Calu3 (cell line): ENCODE data around the gene DIP2A. TPM values are rescaled to one million over a fixed set of nuclear protein-coding genes. Genes with fewer than 3 reads are reported as not detected.
"Not testable (repeated sequence)": the region's sequence is repeated elsewhere in the genome, so short reads cannot be mapped to it uniquely, and the experiment has no call there.

Source experiments
- BruUV-seq: library from RNA; stranded (reverse); fragments of 400-500 nt; replicated peaks from 2 replicates; lab custom pipeline; 2021; lab: Mats Ljungman, UMichigan
- CTCF ChIA-PET: fragments of 300-600 bp; sonication (Branson Sonifier 250); formaldehyde crosslinking; loops from one replicate; lab custom pipeline; 2022; ENCODE audit warnings: antibody characterized with exemption; lab: Charles Lee
- DNase-seq: peaks from one replicate; pipeline ENCODE4 v3.0.0; 2022
- H3K27ac Mint-ChIP-seq: one replicate; pipeline ENCODE4 v1.8.0; 2022; ENCODE audit warnings: mixed read lengths; ENCODE audit not compliant: unreplicated experiment
- H3K27me3 Mint-ChIP-seq: one replicate; pipeline ENCODE4 v1.8.0; 2022; ENCODE audit warnings: mixed read lengths; ENCODE audit not compliant: unreplicated experiment
- H3K36me3 Mint-ChIP-seq: one replicate; pipeline ENCODE4 v1.8.0; 2022; ENCODE audit warnings: mild to moderate bottlenecking, moderate library complexity, mixed read lengths; ENCODE audit not compliant: insufficient read depth, unreplicated experiment
- H3K4me1 Mint-ChIP-seq: one replicate; pipeline ENCODE4 v1.8.0; 2022; ENCODE audit warnings: mild to moderate bottlenecking, low read depth, mixed read lengths; ENCODE audit not compliant: unreplicated experiment
- H3K4me3 Mint-ChIP-seq: one replicate; pipeline ENCODE4 v1.8.0; 2022; ENCODE audit warnings: mild to moderate bottlenecking, low read depth, moderate library complexity, mixed read lengths; ENCODE audit not compliant: unreplicated experiment
- H3K9me3 Mint-ChIP-seq: one replicate; pipeline ENCODE4 v1.8.0; 2022; ENCODE audit warnings: low read depth, mixed read lengths; ENCODE audit not compliant: unreplicated experiment
- CTCF ChIP-seq: fragments of 200-600 bp; IDR thresholded peaks from one replicate; pipeline ENCODE4 v1.8.0; 2022; ENCODE audit warnings: antibody characterized with exemption; ENCODE audit not compliant: unreplicated experiment
- intact Hi-C: fragments of 100-400 bp; cut with micrococcal nuclease; formaldehyde crosslinking; loops from one replicate; pipeline ENCODE4 v1.10.0; 2022; ENCODE audit not compliant: unreplicated experiment
- total RNA-seq: library from RNA; stranded (reverse); gene quantifications from 2 replicates; pipeline ENCODE4 v1.2.3, GENCODE V29; 2022

The DIP2A gene
- total RNA-seq, 1 experiment from 2014 or later = 29.3 TPM

DNA sequence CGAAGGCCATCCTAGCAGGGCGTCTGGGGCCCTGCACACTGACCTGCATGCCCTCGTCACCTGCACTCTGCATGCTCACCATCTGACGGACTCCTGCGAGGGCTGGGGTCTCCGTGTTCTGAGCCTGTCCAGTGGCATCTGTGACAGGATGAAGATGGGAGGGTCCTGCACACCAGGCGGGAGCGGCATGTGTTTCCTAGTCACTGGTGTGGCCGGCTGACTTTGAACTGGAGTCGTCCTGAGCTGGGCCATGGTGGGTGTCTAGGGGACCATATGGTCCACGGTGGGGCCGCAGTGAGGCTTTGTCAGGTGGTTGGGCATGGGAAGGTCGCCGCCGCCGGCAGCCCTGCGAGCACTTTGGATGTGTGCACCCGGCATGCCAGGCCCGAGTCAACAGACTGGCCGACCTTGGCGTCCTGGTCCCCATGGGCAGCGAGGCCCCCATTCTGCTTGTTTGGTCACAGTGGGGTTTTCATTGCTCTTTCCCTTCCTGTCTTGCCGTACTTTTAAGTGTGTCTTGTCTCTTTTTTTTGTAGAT is 16.7 kb upstream of the DIP2A start:
- no TSS peak for BruUV-seq
- intact Hi-C loops = no loop called here
- DNase-seq = no peak
- Mint-ChIP-seq H3K36me3 (peaks cover 28% of the 10 kb centered on the region), H3K27me3 (no peaks in the 10 kb centered on the region), H3K4me3 (no peak overlapping the region), H3K9me3 (no peaks in the 10 kb centered on the region), H3K4me1 (no peaks in the 10 kb centered on the region), H3K27ac (no peak overlapping the region)
- no peak for TF ChIP-seq CTCF
- CTCF ChIA-PET = no interaction called here

DNA sequence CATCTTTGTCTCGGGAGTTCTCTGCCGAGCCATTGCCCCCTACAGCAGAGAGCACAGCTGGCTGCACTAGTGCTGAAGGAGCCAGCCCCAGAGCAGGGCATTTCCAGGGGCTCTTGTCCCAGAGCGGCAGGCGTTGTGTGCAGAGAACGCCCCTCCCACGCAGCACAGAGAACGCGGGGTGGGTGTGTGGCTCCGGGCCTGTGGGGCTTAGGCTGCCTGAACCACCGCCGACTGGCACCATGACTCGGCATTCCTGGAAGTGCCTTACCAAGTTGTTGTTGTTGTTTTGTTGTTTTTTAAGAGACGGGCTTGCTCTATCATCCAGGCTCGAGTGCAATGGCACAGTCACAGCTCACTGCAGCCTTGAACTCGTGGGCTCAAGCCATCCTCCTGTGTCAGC is 15.8 kb upstream of the DIP2A start:
- H3K27ac Mint-ChIP-seq = no peak overlapping the region
- BruUV-seq = no TSS peak
- no peaks in the 10 kb centered on the region for H3K27me3 Mint-ChIP-seq
- H3K4me3 Mint-ChIP-seq = no peak overlapping the region
- H3K9me3 Mint-ChIP-seq = no peaks in the 10 kb centered on the region
- peaks cover 1% of the 10 kb centered on the region for H3K4me1 Mint-ChIP-seq
- no peak for TF ChIP-seq CTCF
- CTCF ChIA-PET = no interaction called here
- no peak for DNase-seq
- H3K36me3 Mint-ChIP-seq = peaks cover 22% of the 10 kb centered on the region
- intact Hi-C loops = no loop called here

GRCh38 chr21:46443910-46444309 is 14.8 kb upstream of the DIP2A start:
- DNase-seq = no peak
- Mint-ChIP-seq H3K4me1 (peaks cover 11% of the 10 kb centered on the region), H3K27ac (no peak overlapping the region), H3K4me3 (no peak overlapping the region), H3K9me3 (no peaks in the 10 kb centered on the region), H3K36me3 (peaks cover 21% of the 10 kb centered on the region), H3K27me3 (no peaks in the 10 kb centered on the region)
- intact Hi-C loops = no loop called here
- CTCF ChIA-PET = no interaction called here
- TF ChIP-seq CTCF = no peak
- no TSS peak for BruUV-seq

DNA sequence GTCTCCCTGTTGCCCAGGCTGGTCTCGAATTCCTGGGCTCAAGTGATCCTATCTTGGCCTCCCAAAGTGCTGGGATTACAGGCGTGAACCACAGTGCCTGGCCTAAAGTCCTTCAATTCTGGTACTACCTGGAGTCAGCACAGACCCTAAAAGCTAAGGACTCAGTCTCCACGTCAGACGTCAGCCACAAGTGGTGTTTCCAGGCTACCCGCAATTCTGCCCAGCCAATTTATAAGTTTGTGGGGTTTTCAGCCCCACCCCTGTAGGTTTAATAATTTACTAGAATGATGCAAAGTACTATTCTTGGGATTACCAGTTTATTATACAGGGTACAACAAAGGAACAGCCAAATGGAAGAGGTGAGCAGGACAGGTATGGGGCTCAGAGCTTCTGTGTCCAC is 10.6 kb upstream of the DIP2A start:
- peak overlapping the region; percentile 4 for H3K27ac Mint-ChIP-seq
- no peak for TF ChIP-seq CTCF
- no peaks in the 10 kb centered on the region for H3K9me3 Mint-ChIP-seq
- H3K4me3 Mint-ChIP-seq = peak overlapping the region; percentile 2
- intact Hi-C loops = no loop called here
- H3K27me3 Mint-ChIP-seq = no peaks in the 10 kb centered on the region
- no TSS peak for BruUV-seq
- peaks cover 7% of the 10 kb centered on the region for H3K36me3 Mint-ChIP-seq
- no peak for DNase-seq
- H3K4me1 Mint-ChIP-seq = peaks cover 11% of the 10 kb centered on the region
- CTCF ChIA-PET = interaction anchor here (0.6 kb wide), 1 partner anchor 474 kb away, joined by 4 read pairs; no protein-coding TSS in a partner anchor

GRCh38 chr21:46448855-46449254 is 9.8 kb upstream of the DIP2A start:
- H3K27ac Mint-ChIP-seq, CTCF ChIA-PET, H3K27me3 Mint-ChIP-seq, DNase-seq, H3K36me3 Mint-ChIP-seq, intact Hi-C loops, H3K9me3 Mint-ChIP-seq: not testable (repeated sequence)
- peak overlapping the region; percentile 2 for H3K4me3 Mint-ChIP-seq
- H3K4me1 Mint-ChIP-seq = peaks cover 11% of the 10 kb centered on the region
- BruUV-seq = TSS peak; percentile 13
